Psoas muscle (tissue), 8 donors: ENCODE measurements around the gene ABHD12. TPM values are rescaled to one million over a fixed set of nuclear protein-coding genes. Genes with fewer than 3 reads are reported as not detected.
"Not testable (repeated sequence)": the region's sequence is repeated elsewhere in the genome, so short reads cannot be mapped to it uniquely, and the experiment has no call there.

Experiments used
- ATAC-seq, 4 donors: fragments of 200-7000 bp; cut with Tn5 transposase; one replicate each; pipeline ENCODE4 v1.9.1; 2020; ENCODE audit warnings: moderate library complexity in 3 of 4, mild to moderate bottlenecking in 2 of 4
- DNase-seq, 2 donors: peaks; one replicate each; pipeline ENCODE4 v3.0.0-alpha.2; 2020
- H3K27ac ChIP-seq: fragments of 200-600 bp; one replicate; pipeline ENCODE4 v1.8.0; 2022
- H3K27me3 ChIP-seq, 3 donors: fragments of 200-600 bp in 1 of 3; one replicate each; pipeline versions ENCODE4 v1.6.1 to v1.8.0; 2013 to 2022; ENCODE audit warnings: low read length in 2 of 3, mild to moderate bottlenecking in 2 of 3, moderate library complexity in 1 of 3; ENCODE audit not compliant: insufficient read depth in 3 of 3
- H3K36me3 ChIP-seq, 2 donors: fragments of 200-600 bp in 1 of 2; one replicate each; pipeline versions ENCODE4 v1.6.1 to v1.8.0; 2013 to 2022; ENCODE audit warnings: low read depth in 1 of 2, mild to moderate bottlenecking in 1 of 2, moderate library complexity in 1 of 2; ENCODE audit not compliant: insufficient read depth in 1 of 2
- H3K4me1 ChIP-seq: fragments of 200-600 bp; one replicate; pipeline ENCODE4 v1.8.0; 2022
- H3K4me3 ChIP-seq: fragments of 200-600 bp; one replicate; pipeline ENCODE4 v1.8.0; 2022; ENCODE audit warnings: mild to moderate bottlenecking
- H3K9me3 ChIP-seq: fragments of 200-600 bp; one replicate; pipeline ENCODE4 v1.8.0; 2022
- WGBS, 3 donors: extraction: QIAGEN DNeasy Blood & Tissue Kit; methylation state at CpG; one replicate each; pipeline versions ENCODE4 v1.1.6 to v1.1.7; 2013; 5-methylcytosine and 5-hydroxymethylcytosine counted together
- intact Hi-C, 2 donors: fragments of 100-400 bp; cut with DNase I; formaldehyde crosslinking; loops; one replicate each; pipeline versions ENCODE4 v1.11.0 to v1.14.2; 2022
- polyA plus RNA-seq, 3 donors: library from polyadenylated mRNA; stranded (reverse); fragments of 200-250 nt; gene quantifications; one replicate each; pipeline ENCODE4 v1.2.3, GENCODE V29; 2013
- total RNA-seq, 4 donors: library from RNA; stranded (reverse); fragmentation: NEBNext Ultra II Directional in 2 of 4; extraction: Animal tissue kit (Norgen Biotek cat#: 25700) in 2 of 4; gene quantifications; one replicate each; pipeline versions ENCODE4 v1.2.1 to v1.2.4, GENCODE V29; 2021 to 2023
- TF ChIP-seq, protein P1 (sequence below): fragments of 200-600 bp; IDR thresholded peaks from one replicate; pipeline ENCODE4 v1.8.0; 2022; ENCODE audit warnings: antibody characterized with exemption
- donor health status: healthy with polysubstance abuse.
- donor health status: DM: no; HTN: no; CAD: no; lungs with moderate emphysema.
- donor health status: Bipolar disorder and iron deficiency.
- donor health status: healthy.
- donor health status: DM: yes; HTN: yes; CAD: no.
- donor health status: DM: no; HTN: no; CAD: no.
- donor health status: DM: no; HTN: no; CAD: no.
- donor health status: DM: yes; HTN: yes; CAD: no.

Gene ABHD12
- total and polyA plus RNA-seq, 7 donors, result 7.9 to 15.5 (median 9.6) TPM

DNA sequence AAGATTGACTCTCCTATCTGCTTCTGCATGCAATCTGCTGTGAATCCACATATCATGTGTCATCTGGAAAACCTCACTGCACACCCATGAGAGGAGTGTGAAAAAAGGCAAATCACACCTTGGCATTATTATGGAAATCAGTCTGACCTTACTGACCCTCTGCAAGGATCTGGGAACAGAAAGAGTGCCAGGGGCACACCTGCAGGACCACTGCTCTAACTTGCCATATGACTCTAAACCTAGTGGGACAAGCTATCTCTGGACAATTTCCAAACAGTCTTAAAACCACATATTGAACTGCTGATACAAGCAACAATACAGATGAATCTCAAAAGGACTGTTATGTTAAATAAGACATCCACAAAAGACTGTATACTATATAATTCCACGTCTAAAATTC is 50.3 kb downstream of the ABHD12 start:
- 67 to 80% (median 78%) methylated on average over 1 of the region's 1 CpG for WGBS, 3 donors
- Histone ChIP-seq H3K4me3 (no peak overlapping the region), H3K27ac (no peak overlapping the region), H3K27me3 (no peaks in the 10 kb centered on the region), H3K36me3 (peaks cover 0 to 7% of the 10 kb centered on the region in 2 donors), H3K4me1 (peaks cover 8% of the 10 kb centered on the region), H3K9me3 (no peaks in the 10 kb centered on the region)
- intact Hi-C loops, result no loop called here
- no peak for ATAC-seq
- TF ChIP-seq, protein P1, sequence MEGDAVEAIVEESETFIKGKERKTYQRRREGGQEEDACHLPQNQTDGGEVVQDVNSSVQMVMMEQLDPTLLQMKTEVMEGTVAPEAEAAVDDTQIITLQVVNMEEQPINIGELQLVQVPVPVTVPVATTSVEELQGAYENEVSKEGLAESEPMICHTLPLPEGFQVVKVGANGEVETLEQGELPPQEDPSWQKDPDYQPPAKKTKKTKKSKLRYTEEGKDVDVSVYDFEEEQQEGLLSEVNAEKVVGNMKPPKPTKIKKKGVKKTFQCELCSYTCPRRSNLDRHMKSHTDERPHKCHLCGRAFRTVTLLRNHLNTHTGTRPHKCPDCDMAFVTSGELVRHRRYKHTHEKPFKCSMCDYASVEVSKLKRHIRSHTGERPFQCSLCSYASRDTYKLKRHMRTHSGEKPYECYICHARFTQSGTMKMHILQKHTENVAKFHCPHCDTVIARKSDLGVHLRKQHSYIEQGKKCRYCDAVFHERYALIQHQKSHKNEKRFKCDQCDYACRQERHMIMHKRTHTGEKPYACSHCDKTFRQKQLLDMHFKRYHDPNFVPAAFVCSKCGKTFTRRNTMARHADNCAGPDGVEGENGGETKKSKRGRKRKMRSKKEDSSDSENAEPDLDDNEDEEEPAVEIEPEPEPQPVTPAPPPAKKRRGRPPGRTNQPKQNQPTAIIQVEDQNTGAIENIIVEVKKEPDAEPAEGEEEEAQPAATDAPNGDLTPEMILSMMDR, result no peak
- no peak for DNase-seq

DNA sequence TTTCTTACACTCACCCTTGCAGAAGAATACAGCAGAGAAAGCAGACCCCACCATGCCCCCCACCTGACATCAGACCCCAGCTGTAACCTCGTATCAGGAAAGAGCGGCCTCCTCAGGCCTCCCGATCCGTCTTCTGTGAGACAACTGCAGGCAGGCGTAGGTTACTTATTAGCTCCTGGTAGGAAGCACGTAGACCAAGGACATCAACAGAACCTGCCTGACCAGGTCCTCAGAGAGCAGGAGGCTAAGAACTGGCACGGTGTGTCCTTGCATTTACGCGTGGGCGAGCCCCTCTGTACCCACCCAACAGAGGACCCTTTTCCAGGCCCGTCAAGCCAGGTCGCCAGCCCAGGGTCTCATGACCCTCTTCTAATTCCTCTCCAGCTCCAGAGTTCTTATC is 51.0 kb downstream of the ABHD12 start:
- Histone ChIP-seq H3K27me3 (no peaks in the 10 kb centered on the region), H3K36me3 (peaks cover 0 to 7% of the 10 kb centered on the region in 2 donors), H3K4me1 (peaks cover 8% of the 10 kb centered on the region), H3K9me3 (no peaks in the 10 kb centered on the region), H3K4me3 (no peak overlapping the region), H3K27ac (no peak overlapping the region)
- WGBS, 3 donors, result 94 to 97% (median 96%) methylated on average over 12 of the region's 12 CpGs
- peak in 1 of 2 donors; percentile 16 for DNase-seq
- TF ChIP-seq, protein P1, result no peak
- ATAC-seq, result no peak
- intact Hi-C loops, result no loop called here

DNA sequence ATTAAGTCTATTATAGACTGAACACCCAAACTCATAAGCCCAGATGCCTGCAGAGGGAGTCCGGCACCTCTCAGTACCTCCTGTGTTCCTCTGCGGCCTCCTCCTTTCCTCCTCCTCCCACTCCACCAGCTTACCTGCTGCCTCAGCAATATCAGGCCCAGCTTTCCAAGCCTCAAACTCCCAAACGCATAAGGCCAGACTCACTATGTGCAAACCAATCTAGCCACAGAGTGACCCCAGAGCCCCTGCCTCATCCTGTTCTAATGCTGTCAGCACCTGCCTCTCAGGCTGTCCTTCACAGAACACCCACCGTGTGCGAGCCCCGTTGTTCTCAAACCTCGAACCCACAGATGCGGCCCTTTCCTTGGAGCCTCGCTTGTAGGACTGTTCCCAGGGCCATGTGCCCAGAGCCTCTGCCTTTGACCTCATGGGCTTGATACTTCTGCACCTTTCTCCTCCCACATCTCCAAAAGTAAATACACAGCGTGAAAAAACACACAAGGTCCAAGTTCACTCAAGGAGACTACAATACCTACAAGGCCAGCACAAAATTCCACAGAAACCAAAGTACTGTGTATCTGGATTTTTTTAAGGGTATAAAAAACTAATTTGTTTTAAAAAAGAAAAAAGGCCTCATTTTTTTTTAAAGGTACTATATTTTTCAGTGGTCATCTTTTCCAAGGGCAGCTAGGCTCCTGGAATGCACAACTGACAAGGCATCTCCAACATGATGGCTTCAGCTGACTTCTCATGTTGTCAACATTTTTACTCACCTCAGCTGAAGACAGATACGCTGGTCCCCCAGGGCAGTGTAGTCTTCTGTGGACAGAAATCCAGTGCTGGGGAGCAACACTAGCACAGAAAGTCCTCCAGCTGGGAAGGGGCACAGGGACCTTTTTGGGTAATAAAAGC is 52.3 kb downstream of the ABHD12 start:
- TF ChIP-seq, protein P1, result no peak
- DNase-seq, result no peak
- Histone ChIP-seq H3K36me3 (peaks cover 0 to 7% of the 10 kb centered on the region in 2 donors), H3K27me3 (no peaks in the 10 kb centered on the region), H3K4me3 (no peak overlapping the region), H3K9me3 (no peaks in the 10 kb centered on the region), H3K27ac (no peak overlapping the region), H3K4me1 (peaks cover 8% of the 10 kb centered on the region)
- intact Hi-C loops, result no loop called here
- ATAC-seq, result no peak
- WGBS, 3 donors, result 91 to 94% (median 94%) methylated on average over 11 of the region's 11 CpGs

DNA sequence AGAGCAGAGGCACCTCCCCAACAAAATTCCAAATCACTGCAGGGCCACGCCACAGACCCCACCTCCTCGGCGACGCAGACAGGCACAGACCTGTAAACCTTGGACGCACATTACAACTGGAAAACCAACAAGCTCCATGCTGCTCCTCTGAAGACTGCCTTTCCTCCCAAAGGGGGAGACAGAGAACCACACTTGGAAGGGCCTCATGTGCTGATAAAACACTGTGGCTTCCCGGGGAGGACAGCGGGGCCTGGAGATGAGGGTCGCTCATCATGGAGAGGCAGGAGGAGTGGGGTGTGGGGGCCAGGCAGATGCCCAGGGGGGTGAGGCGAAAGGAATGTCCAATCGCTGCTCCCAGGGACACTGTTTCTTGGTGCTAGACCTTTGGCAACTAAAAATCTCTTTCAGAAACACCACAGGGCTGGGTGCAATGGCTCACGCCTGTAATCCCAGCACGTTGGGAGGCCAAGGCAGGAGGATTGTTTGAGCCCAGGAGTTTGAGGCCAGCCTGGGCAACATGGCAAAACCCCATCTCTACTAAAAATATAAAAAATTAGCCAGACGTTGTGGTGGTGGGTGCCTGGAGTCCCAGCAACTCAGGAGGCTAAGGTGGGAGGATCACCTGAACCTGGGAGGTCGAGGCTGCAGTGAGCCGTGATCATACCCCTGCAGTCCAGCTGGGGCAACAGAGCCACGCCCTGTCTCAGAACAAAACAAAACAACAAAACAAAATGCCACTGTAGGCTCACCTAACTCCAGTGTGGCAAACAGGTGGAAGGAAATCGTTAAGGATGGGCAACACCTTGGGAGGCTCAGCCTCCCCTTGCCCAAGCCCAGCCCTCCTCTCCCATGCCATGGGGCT is 53.8 kb downstream of the ABHD12 start:
- intact Hi-C loops, result no loop called here
- TF ChIP-seq, protein P1, result peak; percentile 8
- Histone ChIP-seq H3K27me3 (no peaks in the 10 kb centered on the region), H3K36me3 (peaks cover 0 to 7% of the 10 kb centered on the region in 2 donors), H3K4me1 (no peaks in the 10 kb centered on the region), H3K4me3 (no peak overlapping the region), H3K9me3 (no peaks in the 10 kb centered on the region), H3K27ac (no peak overlapping the region)
- DNase-seq (no peak), ATAC-seq (no peak)
- WGBS, 3 donors, result 86 to 92% (median 87%) methylated on average over 17 of the region's 17 CpGs

DNA sequence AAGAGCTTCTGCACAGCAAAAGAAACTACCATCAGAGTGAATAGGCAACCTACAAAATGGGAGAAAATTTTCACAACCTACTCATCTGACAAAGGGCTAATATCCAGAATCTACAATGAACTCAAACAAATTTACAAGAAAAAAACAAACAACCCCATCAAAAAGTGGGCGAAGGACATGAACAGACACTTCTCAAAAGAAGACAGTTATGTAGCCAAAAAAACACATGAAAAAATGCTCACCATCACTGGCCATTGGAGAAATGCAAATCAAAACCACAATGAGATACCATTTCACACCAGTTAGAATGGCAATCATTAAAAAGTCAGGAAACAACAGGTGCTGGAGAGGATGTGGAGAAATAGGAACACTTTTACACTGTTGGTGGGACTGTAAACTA is 55.7 kb downstream of the ABHD12 start:
- H3K4me3 ChIP-seq, H3K27ac ChIP-seq, ATAC-seq, H3K9me3 ChIP-seq, H3K36me3 ChIP-seq, intact Hi-C loops, DNase-seq, H3K27me3 ChIP-seq, H3K4me1 ChIP-seq: not testable (repeated sequence)
- 90 to 100% (median 100%) methylated on average over 1 of the region's 1 CpG for WGBS, 3 donors
